ENCODE data around the gene SSC5D.

Gene SSC5D

DNA sequence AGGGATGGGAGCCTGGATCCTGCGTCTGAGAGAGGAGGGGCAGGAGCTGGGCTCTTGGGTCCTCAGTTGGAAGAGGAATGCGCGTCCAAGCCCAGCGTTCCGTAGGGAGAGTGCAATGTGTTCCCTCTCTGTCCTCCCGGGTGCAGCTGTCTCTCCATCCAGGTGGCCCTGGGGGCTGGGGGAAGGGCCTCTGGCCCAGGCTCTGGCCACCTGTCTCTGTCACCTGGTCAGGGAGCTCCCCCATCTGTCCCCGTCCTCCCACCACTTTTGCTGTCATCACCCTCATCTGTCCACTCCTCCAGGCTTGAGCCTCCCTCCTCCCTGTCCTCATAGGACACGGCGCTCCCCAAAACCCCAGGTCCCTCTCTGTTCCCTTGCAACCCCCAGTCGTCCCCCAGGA lies 52.4 kb downstream of the SSC5D start:
- FAIRE-seq (no peak), DNase-seq (ENCODE audit: insufficient read length, low spot score) (no peak)
- TF ChIP-seq POLR2A (IDR thresholded peaks at IDR 0.05; ENCODE audit: low read depth, low read length) (no peak), SPI1 (IDR thresholded peaks at IDR 0.05; ENCODE audit: low read depth, low read length) (no peak), POLR2AphosphoS5 (IDR thresholded peaks at IDR 0.05; ENCODE audit: low read depth, low read length) (no peak), POU2F2 (IDR thresholded peaks at IDR 0.05; ENCODE audit: low read depth, low read length) (no peak), TAF1 (IDR thresholded peaks at IDR 0.05; ENCODE audit: low read depth, low read length) (no peak), PAX5 (IDR thresholded peaks at IDR 0.05; ENCODE audit: insufficient read depth, low read length, severe bottlenecking) (no peak)

DNA sequence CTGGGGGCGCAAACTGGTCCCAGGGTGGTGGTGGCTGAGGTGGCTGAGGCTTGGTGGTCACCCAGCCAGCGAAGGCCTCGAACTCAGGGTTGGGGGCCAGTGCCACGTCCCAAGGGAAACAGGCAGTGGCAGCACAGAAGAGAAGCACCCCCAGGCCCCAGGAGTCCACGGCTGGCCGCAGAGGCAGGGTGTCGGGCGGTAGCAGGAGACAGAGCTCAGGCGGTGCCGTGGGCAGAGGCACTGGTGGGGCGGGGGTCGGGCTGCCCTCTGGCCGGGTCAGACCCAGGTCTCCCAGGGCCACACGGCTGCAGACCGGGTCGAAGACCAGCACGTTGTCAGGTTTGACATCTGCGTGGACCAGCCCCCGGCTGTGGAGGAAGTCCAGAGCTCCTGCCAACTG lies 52.9 kb downstream of the SSC5D start:
- TF ChIP-seq PAX5 (IDR thresholded peaks at IDR 0.05; ENCODE audit: insufficient read depth, low read length, severe bottlenecking) (no peak), TAF1 (IDR thresholded peaks at IDR 0.05; ENCODE audit: low read depth, low read length) (no peak), POLR2A (IDR thresholded peaks at IDR 0.05; ENCODE audit: low read depth, low read length) (no peak), POU2F2 (IDR thresholded peaks at IDR 0.05; ENCODE audit: low read depth, low read length) (no peak), POLR2AphosphoS5 (IDR thresholded peaks at IDR 0.05; ENCODE audit: low read depth, low read length) (no peak), SPI1 (IDR thresholded peaks at IDR 0.05; ENCODE audit: low read depth, low read length) (no peak)
- FAIRE-seq = no peak
- DNase-seq (ENCODE audit: insufficient read length, low spot score) = no peak

DNA sequence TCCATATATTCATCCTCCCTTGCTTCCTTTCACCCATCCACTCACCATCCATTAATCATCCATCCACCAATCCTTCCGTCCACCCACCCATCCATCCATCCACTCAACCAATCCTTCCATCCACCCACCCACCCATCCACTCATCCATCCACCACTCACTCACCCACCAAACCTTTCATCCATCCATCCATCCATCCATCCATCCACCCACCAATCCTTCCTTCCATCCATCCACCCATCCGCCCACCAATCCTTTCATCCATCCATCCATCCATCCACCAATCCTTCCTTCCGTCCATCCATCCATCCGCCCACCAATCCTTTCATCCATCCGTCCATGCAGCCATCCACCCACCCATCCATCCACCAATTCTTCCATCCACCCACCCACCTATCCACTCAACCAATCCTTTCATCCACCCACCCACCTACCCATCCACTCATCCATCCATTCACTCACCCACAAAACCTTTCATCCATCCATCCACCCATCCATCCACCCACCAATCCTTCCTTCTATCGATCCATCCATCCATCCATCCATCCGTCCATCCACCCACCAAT lies 54.1 kb downstream of the SSC5D start:
- no peak for FAIRE-seq
- no peak for DNase-seq (ENCODE audit: insufficient read length, low spot score)
- TF ChIP-seq PAX5 (IDR thresholded peaks at IDR 0.05; ENCODE audit: insufficient read depth, low read length, severe bottlenecking) (no peak), POLR2A (IDR thresholded peaks at IDR 0.05; ENCODE audit: low read depth, low read length) (no peak), POU2F2 (IDR thresholded peaks at IDR 0.05; ENCODE audit: low read depth, low read length) (no peak), TAF1 (IDR thresholded peaks at IDR 0.05; ENCODE audit: low read depth, low read length) (no peak), POLR2AphosphoS5 (IDR thresholded peaks at IDR 0.05; ENCODE audit: low read depth, low read length) (no peak)

DNA sequence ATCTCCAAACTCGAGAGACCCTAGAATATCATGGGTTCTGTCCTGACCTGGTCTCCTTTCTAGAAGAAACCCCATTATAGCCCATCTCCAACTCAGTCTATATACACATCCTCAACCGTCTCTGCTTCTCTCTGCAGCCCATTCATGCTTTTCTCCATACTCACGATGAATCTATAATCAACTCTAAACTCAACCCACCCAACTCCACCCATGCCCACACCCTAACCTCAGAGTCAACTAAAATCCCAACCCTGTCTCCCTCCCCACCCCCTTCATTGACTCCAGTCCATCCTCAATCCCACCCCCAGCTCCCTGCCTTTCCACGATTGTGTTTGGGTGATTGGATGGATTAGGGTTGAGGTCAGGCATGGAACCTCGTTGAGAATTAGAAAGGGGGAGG lies 55.3 kb downstream of the SSC5D start:
- DNase-seq (ENCODE audit: insufficient read length, low spot score) (no peak), FAIRE-seq (no peak)
- no peak for TF ChIP-seq PAX5 (IDR thresholded peaks at IDR 0.05; ENCODE audit: insufficient read depth, low read length, severe bottlenecking)
- TF ChIP-seq POLR2A (IDR thresholded peaks at IDR 0.05; ENCODE audit: low read depth, low read length) = no peak
- no peak for TF ChIP-seq SPI1 (IDR thresholded peaks at IDR 0.05; ENCODE audit: low read depth, low read length)
- TF ChIP-seq POU2F2 (IDR thresholded peaks at IDR 0.05; ENCODE audit: low read depth, low read length) = no peak
- no peak for TF ChIP-seq POLR2AphosphoS5 (IDR thresholded peaks at IDR 0.05; ENCODE audit: low read depth, low read length)
- TF ChIP-seq TAF1 (IDR thresholded peaks at IDR 0.05; ENCODE audit: low read depth, low read length) = no peak

DNA sequence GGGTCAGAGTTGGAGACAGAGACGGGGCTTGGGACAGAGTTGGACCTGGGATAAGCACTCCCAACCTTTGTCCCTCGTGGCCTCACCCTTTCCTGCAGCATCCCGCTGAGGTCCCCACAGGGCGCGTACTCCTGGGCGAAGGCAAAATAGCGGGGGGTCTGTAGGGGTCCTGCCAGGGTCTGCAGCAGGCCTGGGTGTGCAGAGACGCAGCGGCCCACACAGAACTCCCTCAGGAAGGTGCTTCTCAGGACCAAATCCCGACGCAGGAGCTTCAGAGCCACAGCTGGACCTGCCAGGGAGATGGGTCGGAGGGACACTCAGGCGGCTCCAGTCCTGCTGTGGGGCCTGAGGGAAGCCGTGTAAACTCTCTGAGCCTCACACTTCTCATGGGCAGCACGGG lies 55.8 kb downstream of the SSC5D start:
- TF ChIP-seq POU2F2 (IDR thresholded peaks at IDR 0.05; ENCODE audit: low read depth, low read length) (no peak), TAF1 (IDR thresholded peaks at IDR 0.05; ENCODE audit: low read depth, low read length) (no peak), PAX5 (IDR thresholded peaks at IDR 0.05; ENCODE audit: insufficient read depth, low read length, severe bottlenecking) (no peak), POLR2AphosphoS5 (IDR thresholded peaks at IDR 0.05; ENCODE audit: low read depth, low read length) (no peak), POLR2A (IDR thresholded peaks at IDR 0.05; ENCODE audit: low read depth, low read length) (no peak), SPI1 (IDR thresholded peaks at IDR 0.05; ENCODE audit: low read depth, low read length) (no peak)
- no peak for FAIRE-seq

DNA sequence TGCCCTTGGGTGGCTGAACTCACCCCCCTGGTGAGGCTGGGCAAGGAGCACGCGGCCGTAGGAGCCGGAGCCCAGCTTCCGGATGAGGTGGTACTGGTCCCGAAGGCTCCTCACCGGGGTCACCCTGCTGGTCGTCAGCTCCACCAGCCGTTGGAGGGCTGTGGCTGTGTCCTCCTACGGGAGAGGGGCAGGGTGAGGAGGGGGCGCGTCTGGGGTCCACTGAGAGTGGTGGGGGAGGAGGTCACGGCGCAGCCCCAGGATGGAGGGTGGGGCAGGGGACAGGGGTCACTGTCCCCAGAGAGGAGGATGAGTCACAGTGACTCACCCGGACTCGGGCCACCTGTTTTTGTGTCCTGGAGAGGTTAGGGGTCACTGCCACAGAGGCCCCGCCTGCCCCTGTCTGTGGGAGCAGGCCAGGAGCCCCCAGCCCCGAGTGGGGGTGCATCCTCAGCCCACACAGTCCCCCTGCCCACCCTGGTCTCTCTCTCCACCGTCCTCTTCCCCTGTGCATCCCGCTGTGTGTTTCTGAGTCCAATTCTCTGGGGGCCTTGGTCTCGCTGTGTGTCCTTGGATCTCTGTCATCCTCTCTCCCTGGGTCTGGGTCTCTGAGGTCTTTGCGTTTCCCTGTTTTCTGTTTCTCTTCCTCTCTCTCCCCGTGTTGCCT lies 56.7 kb downstream of the SSC5D start:
- FAIRE-seq = no peak
- no peak for DNase-seq (ENCODE audit: insufficient read length, low spot score)
- TF ChIP-seq POLR2A (IDR thresholded peaks at IDR 0.05; ENCODE audit: low read depth, low read length) (no peak), PAX5 (IDR thresholded peaks at IDR 0.05; ENCODE audit: insufficient read depth, low read length, severe bottlenecking) (no peak), TAF1 (IDR thresholded peaks at IDR 0.05; ENCODE audit: low read depth, low read length) (no peak), POLR2AphosphoS5 (IDR thresholded peaks at IDR 0.05; ENCODE audit: low read depth, low read length) (no peak), SPI1 (IDR thresholded peaks at IDR 0.05; ENCODE audit: low read depth, low read length) (no peak), POU2F2 (IDR thresholded peaks at IDR 0.05; ENCODE audit: low read depth, low read length) (no peak)

More for the DNA sequence above, 55.8 kb downstream of the SSC5D start:
- DNase-seq (ENCODE audit: insufficient read length, low spot score) = no peak

DNA sequence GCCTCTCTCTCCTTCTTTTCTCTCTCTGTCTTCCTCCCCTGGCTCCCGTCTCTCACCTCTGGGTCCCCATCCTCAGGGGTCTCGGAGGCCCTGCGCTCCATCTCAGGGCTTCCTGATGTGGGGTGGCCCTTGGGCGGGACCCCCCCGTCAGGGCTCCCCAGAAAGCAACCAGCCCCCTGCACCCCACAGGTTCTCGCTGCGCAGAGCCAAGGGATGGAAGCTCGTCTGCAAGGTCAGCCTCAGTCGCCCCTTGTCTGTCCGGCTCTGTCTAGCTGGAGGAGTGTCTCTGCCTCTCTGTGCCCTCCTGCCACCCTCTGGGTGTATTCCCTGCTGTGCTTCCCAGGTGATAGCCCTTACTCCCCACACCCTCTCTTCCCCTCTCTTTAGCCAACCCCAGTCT lies 57.2 kb downstream of the SSC5D start, which contains the start of gene SBK3:
Gene SBK3, minus strand, starts transcription at position 101 of the 400 bp plus-strand sequence. Its CDS starts 0 bp downstream, at position 101.
- no peak for DNase-seq (ENCODE audit: insufficient read length, low spot score)
- no peak for FAIRE-seq
- TF ChIP-seq POLR2A (IDR thresholded peaks at IDR 0.05; ENCODE audit: low read depth, low read length) (no peak), SPI1 (IDR thresholded peaks at IDR 0.05; ENCODE audit: low read depth, low read length) (no peak), TAF1 (IDR thresholded peaks at IDR 0.05; ENCODE audit: low read depth, low read length) (no peak), POLR2AphosphoS5 (IDR thresholded peaks at IDR 0.05; ENCODE audit: low read depth, low read length) (no peak), POU2F2 (IDR thresholded peaks at IDR 0.05; ENCODE audit: low read depth, low read length) (no peak), PAX5 (IDR thresholded peaks at IDR 0.05; ENCODE audit: insufficient read depth, low read length, severe bottlenecking) (no peak)

DNA sequence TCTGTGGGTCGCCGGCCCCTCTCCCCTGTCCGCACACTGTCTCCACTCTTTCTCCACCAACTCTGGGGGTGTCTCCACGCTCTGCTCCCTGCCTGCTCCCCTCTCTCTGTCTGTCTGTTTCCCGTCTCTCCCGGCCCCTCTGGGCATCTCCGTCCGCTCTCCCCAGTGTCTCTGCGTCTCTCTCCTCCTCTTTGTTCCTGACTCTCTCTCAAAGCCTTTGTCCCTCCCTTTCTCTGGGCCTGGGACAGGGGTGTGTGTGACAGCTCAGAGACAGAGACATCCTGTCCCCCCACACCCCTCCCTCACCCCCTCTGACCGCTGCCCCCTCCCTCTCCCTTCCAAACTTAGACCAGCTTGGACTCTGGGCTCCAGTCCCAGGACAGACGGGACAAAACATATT lies 57.8 kb downstream of the SSC5D start:
- DNase-seq (ENCODE audit: insufficient read length, low spot score) (no peak), FAIRE-seq (no peak)
- no peak for TF ChIP-seq TAF1 (IDR thresholded peaks at IDR 0.05; ENCODE audit: low read depth, low read length)
- no peak for TF ChIP-seq POLR2A (IDR thresholded peaks at IDR 0.05; ENCODE audit: low read depth, low read length)
- no peak for TF ChIP-seq SPI1 (IDR thresholded peaks at IDR 0.05; ENCODE audit: low read depth, low read length)
- no peak for TF ChIP-seq POLR2AphosphoS5 (IDR thresholded peaks at IDR 0.05; ENCODE audit: low read depth, low read length)
- TF ChIP-seq POU2F2 (IDR thresholded peaks at IDR 0.05; ENCODE audit: low read depth, low read length) = no peak
- TF ChIP-seq PAX5 (IDR thresholded peaks at IDR 0.05; ENCODE audit: insufficient read depth, low read length, severe bottlenecking) = no peak

DNA sequence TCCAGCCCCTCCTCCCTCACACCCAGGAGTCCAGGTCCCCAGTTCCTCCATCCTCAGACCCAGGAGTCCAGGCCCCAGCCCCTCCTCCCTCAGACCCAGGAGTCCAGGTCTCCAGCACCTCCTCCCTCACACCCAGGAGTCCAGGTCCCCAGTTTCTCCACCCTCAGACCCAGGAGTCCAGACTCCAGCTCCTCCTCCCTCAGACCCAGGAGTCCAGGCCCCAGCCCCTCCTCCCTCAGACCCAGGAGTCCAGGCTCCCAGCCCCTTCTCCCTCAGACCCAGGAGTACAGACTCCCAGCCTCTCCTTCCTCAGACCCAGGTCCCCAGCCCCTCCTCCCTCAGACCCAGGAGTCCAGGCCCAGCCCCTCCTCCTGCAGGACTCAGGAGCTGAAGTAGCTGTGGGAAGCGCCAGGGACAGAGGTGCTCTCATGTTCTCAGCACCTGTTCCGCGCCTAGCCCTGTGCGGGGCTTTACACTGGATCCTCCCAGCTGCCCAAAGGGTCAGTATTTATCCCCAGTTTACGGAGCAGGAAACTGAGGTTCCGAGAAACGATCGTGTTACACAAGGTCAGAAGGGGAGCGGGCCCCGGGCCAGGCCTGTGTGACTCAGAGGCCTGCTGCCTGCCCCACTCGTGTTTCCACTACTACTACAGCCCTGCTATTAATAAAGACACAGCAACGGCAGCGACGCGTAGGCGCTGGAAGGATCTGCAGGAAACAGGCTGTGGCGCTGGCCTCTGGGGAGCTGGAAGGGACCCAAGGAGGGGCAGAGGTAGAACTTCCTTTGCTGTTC lies 58.8 kb downstream of the SSC5D start:
- TF ChIP-seq SPI1 (IDR thresholded peaks at IDR 0.05; ENCODE audit: low read depth, low read length) = no peak
- TF ChIP-seq TAF1 (IDR thresholded peaks at IDR 0.05; ENCODE audit: low read depth, low read length) = no peak
- TF ChIP-seq PAX5 (IDR thresholded peaks at IDR 0.05; ENCODE audit: insufficient read depth, low read length, severe bottlenecking) = no peak
- no peak for TF ChIP-seq POU2F2 (IDR thresholded peaks at IDR 0.05; ENCODE audit: low read depth, low read length)
- TF ChIP-seq POLR2AphosphoS5 (IDR thresholded peaks at IDR 0.05; ENCODE audit: low read depth, low read length) = no peak
- TF ChIP-seq POLR2A (IDR thresholded peaks at IDR 0.05; ENCODE audit: low read depth, low read length) = no peak
- no peak for FAIRE-seq
- DNase-seq (ENCODE audit: insufficient read length, low spot score) = no peak

Data from GM12891 (cell line).